Suppressor macrophage treated with lipopolysaccharide for 1 hour (primary cell): ENCODE measurements around the gene TKTL1.

Source experiments
- DNase-seq, 3 donors: peaks; one replicate each; pipeline ENCODE4 v3.0.0-alpha.2; 2020 to 2022

Gene TKTL1

GRCh38 chrX:154365052-154365600 is 69.5 kb downstream of the TKTL1 start:
- no peak for DNase-seq

- DNase-seq, result no peak
Observed at GRCh38 chrX:154365997-154366665, 70.5 kb downstream of the TKTL1 start.

GRCh38 chrX:154366666-154367055 is 71.1 kb downstream of the TKTL1 start:
- no peak for DNase-seq

- no peak for DNase-seq
Observed at GRCh38 chrX:154367474-154368308, 72.1 kb downstream of the TKTL1 start.

- DNase-seq, result peak; percentile 96 to 98 (median 97)
Observed at GRCh38 chrX:154368630-154369448, 73.2 kb downstream of the TKTL1 start.

- DNase-seq, result peak; percentile 68 to 80 (median 75)
Observed at GRCh38 chrX:154369449-154370299, 74.1 kb downstream of the TKTL1 start.

GRCh38 chrX:154370300-154371016 is 74.9 kb downstream of the TKTL1 start:
- peak in 1 of 3 donors; percentile 39 for DNase-seq

GRCh38 chrX:154371017-154371788 is 75.6 kb downstream of the TKTL1 start:
- DNase-seq, result peak; percentile 95 to 96 (median 95)

- no peak for DNase-seq
Observed at GRCh38 chrX:154371789-154372300, 76.2 kb downstream of the TKTL1 start.

- peak; percentile 34 to 43 (median 39) for DNase-seq
Observed at GRCh38 chrX:154372612-154373022, 77.0 kb downstream of the TKTL1 start.

- peak; percentile 66 to 69 (median 66) for DNase-seq
Observed at GRCh38 chrX:154373340-154374306, 78.0 kb downstream of the TKTL1 start.

GRCh38 chrX:154374313-154375155 is 78.9 kb downstream of the TKTL1 start, which contains the start of gene FLNA:
Gene FLNA (minus strand): TSS chrX:154374634. CDS start chrX:154371245, 3,389 bp downstream.
- peak; percentile 32 to 75 (median 59) for DNase-seq

GRCh38 chrX:154375156-154375504 is 79.5 kb downstream of the TKTL1 start:
- no peak for DNase-seq

GRCh38 chrX:154376774-154377173 is 81.2 kb downstream of the TKTL1 start:
- no peak for DNase-seq

- DNase-seq, result peak; percentile 29 to 51 (median 38)
Observed at GRCh38 chrX:154378059-154378798, 82.6 kb downstream of the TKTL1 start.

GRCh38 chrX:154378799-154379568 is 83.4 kb downstream of the TKTL1 start, which contains the start of gene EMD:
Gene EMD (plus strand): TSS chrX:154379295. CDS start chrX:154379485, 190 bp downstream.
- DNase-seq, result peak; percentile 97
